OCI-M2 (cell line): Measurements from ENCODE around the gene LSR.
"Not testable (repeated sequence)": the region's sequence is repeated elsewhere in the genome, so short reads cannot be mapped to it uniquely, and the experiment has no call there.

ENCODE experiments used
- DNase-seq: peaks from one replicate; lab custom pipeline; 2025; ENCODE audit not compliant: unreplicated experiment; lab: John Stamatoyannopoulos, UW

Gene LSR

DNA sequence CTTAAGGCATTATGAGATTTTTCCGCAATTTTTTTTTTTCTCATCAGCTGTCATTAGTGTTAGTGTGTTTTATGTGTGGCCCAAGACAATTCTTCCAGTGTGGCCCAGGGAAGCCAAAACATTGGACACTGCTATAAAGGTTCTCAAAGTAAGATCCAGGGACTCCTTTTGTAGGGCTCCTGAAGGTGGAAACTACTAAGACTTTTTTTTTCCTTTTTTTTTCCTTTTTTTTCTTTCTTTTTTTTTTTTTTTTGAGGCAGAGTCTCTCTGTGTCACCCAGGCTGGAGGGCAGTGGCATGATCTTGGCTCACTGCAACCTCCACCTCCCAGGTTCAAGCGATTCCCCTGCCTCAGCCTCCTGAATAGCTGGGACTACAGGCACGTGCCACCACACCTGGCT lies 36.7 kb downstream of the LSR start:
- not testable (repeated sequence) for DNase-seq

DNA sequence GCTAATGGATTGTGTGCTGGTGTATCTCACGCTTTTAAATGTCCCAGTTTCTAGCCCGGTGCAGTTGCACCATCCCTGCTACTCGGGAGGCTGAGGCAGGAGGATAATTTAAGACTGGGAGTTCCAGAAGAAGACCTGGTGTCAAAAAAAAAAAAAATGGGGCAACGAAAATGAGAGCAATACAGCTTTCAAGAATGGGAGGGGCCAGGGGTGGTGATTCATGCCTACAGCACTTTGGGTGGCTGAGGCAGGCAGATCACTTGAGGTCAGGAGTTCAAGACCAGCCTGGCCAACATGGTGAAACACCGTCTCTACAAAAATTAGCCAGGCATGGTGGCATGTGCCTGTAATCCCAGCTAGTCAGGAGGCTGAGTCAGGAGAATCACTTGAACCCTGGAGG lies 37.3 kb downstream of the LSR start:
- DNase-seq, result not testable (repeated sequence)

DNA sequence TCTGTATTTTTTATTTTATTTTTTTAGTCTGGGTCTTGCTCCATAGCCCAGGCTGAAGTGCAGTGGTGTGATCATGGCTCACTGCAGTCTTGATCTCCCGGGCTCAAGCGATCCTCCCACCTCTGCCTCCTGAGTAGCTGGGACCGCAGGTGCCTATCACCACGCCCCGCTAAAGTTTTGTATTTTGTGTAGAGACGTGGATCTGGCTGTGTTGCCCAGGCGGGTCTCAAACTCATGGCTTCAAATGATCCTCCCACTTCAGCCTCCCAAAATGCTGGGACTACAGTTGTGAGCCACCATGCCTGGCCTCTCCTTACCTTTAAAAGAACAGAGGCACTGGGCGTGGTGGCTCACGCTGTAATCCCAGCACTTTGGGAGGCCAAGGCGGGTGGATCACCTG lies 38.9 kb downstream of the LSR start:
- no peak for DNase-seq

DNA sequence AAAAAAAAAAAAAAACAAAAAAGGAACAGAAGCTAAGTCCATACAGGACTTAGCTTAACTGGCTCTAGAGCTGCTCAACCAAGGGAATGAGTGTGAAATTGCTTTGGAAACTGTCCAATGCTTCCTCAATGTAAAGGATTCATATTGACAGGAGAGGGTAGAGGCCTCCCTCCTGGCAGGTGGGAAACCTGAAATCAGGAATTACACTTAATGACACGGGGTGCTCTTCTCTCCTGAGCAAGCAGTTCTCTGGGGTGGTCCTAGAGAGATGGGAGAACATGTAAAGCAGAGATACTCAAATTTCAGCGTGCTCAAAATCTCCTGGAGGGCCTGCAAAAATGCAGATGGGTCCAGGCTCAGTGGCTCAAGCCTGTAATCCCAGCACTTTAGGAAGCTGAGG lies 39.5 kb downstream of the LSR start:
- DNase-seq, result no peak

DNA sequence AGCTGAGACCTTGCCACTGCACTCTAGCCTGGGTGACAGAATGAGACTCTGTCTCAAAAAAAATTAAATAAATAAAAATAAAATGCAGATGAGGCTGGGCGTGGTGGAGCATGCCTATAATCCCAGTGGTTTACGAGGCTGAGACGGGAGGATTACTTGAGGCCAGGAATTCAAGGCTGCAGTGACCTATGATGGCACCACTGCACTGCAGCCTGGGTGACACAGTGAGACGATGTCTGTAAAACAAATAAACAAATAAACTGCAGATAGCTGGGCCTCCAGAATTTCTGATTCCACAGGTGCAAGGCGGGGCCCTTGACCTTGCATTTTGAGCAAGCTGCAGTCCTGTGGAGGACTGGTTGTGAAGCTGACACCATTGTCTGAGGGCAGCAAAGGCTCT lies 40.1 kb downstream of the LSR start:
- DNase-seq, result no peak

DNA sequence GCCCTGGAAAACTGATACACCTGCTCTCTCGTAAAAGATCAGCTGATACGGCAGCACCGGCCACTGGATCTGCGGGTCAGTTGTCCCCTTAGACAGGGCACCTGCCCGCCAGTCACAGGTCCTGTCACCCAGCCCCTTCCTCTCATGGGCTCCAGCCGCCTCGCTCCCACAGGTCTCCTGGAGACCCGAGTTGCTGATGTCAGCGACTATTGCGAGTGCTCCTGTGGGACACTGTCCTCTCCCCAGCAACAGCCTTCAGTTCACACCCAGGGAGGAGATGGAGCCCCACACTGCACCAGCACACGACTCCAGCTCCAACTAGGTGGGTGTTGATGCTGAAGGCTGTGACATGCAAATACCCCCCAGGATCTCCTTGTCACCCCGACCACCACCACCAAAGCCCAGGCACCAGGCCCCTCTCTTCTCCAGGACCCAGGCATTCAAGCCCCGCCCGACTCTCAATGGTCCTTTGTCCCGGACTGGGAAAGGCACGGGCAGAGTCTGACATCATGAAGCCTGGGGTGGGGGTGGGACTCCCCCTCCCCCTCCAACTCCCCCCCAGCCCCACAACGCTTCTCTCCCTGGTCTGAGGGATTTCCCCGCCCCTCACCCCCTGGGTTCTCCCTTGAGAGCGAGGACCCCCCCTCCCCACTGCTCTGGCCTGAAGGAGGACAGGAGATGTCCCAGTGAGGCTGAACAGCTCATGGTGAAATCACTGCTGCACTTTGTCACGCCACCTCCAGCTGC lies 41.8 kb downstream of the LSR start:
- no peak for DNase-seq

DNA sequence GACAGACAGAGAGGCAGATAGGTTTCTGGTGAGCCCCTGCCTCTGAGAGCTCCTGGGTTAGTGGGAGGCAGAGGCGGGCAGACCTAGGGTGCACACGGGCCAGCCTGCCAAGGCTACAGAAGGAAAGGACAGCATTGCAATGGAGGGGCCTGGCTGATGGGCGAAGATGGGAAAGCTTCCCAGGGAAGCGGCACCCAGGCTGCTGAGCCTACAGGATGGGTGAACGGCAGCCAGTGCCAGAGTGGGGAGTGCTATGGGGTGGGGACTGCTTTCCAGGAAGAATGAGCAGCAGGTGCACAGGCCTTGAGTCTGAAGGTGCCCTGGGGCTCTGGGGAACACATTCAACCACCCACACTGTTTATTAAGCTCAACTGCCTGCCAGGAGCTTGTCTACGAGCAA lies 42.5 kb downstream of the LSR start:
- DNase-seq, result no peak

DNA sequence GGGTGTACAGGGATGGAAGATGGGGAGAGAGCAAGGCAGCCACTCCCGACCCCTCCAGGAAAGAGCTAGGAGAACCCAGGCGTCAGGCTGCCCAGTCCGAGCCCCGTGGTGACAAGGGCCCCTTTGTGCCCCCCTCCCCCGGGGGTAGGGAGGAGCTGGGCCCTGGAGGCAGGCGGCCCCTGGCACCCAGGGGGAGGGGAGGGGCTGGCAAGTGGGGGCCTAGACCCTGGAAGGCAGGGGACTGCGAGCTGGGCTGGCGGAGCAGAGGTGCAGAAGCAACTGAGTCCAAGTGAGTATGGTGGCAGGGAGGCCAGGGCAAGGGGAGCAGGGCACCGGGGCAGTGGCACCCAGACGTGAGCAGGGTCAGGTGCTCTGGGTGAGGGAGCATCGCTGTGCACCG lies 43.1 kb downstream of the LSR start, which contains the start of gene MAG:
MAG (plus strand) TSS at position 246 of the 400 bp plus-strand sequence. CDS start 3,248 bp downstream, outside the sequence.
- no peak for DNase-seq

DNA sequence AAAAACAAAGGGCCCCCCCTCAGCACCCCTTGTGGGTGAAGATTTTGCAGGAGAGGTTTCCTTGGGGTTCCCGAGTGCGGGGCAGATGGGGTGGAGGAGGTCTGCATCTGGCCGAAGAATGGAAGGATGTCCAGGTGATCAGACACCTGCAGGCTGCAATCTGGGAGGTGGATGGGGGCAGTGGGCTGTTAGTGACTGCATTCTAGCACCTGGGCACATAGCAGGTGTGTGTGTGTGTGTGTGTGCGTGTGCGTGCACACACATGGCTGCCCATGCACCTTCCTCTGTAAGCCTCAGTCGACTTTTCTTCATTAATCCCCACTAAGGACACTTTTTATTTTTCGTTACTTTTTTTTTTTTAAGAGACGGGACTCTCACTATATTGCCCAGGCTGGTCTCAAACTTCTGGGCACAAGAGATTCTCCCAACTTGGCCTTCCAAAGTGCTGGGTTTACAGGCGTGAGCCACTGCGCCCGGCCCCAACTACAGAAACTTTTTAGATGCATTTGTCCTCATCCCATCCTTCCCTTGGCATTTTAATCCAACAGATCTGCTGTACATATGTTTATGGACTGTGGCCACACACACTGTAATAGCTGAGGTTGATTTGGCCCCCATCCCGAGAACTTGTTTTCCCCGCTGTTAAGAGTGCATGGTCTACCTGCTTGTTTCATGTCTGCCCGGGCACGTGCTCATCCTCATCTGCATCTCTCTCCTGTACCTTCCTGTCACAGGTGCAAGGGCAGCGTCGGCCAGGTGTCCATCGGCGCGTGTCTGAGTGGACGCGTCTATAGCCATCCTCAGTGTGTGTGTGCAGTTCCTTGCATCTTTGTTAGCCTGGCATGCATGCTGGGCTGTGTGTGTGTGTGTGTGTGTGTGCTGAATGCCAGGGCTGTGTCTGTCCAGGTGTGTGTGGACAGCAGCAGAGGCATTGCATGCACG lies 43.9 kb downstream of the LSR start:
- no peak for DNase-seq

DNA sequence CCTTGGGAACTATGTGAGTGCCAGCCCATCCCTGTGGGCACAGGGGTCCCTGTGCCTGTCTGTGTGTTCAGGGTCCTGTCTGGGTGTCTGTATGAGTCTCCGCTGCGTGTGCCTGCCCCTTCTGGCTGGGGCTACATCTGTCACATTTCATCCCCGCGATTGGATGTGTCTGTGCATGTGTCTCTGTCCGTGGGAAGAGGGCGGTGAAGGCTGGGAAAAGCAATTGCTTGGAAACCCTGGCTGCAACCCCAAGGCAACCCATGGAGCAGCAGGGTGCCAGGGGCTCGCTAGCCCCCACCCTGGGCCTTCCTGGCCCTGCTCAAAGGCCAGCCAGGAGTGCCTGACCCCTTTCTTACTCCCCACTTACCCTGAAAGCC lies 44.5 kb downstream of the LSR start:
- DNase-seq, result no peak

DNA sequence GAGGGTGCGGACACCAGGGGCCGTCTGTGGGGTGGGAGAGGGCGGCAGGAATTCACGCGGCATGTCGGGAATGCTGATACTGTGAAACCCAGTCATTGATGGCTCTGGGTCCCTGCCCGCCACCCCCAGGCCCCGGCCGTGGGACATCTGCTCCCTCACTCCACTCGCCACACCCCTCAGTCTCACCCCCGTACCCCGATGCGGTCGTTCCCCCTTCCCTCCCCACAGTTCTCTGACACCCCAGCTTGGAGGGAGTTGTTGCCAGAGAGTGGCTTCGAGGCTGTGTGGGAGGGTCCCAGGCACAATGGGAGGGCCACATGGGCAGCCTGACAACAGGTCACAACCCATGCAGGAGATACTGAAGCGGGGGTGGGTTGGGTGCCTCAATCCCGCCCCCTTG lies 45.0 kb downstream of the LSR start:
- DNase-seq, result no peak

DNA sequence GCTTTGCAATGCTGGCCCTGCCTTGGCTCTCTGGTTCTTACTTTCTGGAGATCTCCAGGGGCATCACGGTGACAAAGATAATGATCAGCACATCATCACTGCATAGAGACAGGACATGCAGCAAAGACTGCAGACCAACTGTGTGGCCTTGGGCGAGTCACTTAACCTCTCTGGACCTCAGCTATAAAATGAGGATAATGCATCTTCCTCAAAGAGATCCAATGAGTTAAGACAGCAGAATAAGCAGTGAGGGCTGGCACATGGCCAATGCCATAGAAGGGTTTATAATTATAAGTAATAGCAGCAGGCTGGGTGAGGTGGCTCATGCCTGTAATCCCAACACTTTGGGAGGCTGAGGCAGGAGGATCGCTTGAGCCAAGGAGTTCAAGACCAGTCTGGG lies 45.5 kb downstream of the LSR start:
- DNase-seq, result no peak

DNA sequence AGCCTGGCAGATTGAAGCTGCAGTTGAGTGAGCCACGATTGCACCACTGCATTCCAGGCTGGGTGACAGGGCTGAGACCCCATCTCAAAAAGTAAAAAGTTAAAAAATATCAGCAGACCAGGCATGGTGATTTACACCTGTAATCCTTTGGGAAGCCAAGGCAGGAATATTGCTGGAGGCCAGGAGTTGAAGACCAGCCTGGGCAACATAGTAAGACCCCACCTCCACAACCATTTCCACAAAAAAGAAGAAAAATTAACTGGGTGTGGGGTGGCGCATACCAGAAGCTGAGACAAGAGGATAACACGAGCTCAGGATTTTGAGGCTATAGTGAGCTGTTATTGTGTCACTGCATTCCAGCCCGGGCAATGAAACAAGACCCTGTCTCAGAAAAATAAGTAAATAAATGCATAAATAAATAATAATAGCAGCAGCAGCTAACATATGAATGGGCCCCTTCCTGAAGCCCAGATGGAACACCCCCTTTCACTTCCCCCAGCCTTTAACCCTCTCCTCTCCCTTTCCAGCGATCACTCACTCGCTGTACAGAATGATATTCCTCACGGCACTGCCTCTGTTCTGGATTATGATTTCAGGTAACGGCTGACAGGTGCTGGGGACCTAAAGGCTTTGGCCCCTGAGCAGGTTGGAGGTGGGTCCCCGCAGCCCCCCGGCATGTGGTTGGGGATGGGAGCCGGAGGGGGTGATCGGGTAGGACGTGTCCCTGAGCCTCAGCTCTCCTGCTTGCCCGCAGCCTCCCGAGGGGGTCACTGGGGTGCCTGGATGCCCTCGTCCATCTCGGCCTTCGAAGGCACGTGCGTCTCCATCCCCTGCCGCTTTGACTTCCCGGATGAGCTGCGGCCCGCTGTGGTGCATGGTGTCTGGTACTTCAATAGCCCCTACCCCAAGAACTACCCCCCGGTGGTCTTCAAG lies 46.3 kb downstream of the LSR start:
- DNase-seq, result no peak

DNA sequence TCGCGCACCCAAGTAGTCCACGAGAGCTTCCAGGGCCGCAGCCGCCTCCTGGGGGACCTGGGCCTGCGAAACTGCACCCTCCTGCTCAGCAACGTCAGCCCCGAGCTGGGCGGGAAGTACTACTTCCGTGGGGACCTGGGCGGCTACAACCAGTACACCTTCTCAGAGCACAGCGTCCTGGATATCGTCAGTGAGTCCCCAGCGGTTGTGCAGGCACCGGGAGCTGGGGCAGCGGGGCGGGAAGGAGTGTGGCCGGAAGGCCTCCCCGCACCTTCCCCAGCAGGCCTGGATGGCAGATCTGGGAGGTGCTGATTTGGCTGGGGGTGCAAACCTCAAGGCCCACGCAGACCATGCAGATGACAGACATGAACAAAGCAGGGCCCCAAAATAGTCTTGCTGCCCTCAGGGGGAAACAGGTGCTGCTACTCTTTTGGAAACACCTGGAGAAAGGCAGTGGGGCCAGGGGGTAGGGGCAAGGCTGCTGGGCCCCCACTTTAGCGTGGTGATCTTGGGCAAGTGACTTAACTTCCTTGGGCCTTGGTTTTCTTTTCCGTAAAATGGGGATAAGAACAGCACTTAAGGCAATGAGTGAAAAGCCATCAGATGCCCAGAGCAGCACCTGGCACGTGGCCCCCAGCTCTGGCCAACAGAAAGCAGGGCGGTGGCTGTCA lies 47.1 kb downstream of the LSR start:
- DNase-seq, result no peak

DNA sequence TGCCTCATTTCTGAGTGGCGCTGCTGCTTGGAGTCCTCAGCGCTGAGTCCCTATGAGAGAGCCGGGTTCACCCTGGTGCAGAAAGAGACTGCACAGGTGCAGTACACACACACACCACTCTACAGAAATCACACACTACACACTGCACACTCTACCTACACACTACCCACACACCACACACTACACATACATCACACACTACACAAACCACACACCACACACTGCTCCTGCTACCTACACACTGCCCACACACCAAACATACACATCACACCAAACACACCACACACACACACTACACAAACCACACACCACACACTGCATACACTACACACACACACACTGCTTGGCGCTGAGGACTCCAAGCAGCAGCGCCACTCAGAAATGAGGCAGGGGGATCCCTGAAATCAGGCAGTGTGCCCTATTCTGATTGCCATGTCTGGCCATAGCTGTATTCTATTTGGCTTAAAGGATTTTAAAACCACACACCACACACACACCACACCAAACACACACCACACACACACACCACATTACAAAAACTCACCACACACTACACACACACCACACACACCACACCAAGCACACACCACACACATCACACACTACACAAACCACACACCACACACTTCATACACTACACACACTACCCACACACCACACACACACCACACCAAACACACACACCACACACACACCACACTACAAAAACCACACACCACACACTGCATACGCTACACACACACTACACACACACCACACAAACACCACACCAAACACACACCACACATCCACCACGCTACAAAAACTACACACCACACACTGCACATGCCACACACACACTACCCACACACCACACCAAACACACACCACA lies 48.1 kb downstream of the LSR start:
- DNase-seq, result no peak

DNA sequence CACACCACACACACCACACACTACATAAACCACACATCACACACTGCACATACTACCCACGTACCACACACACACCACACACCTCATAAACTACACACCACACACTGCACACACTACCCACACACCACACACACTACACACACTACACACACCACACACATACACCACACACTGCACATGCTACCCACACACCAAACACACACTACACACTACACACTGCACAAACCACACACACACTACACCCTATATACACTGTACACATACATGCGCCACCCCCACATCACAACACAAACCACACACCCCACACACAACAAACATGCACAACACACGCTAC lies 48.7 kb downstream of the LSR start:
- no peak for DNase-seq

DNA sequence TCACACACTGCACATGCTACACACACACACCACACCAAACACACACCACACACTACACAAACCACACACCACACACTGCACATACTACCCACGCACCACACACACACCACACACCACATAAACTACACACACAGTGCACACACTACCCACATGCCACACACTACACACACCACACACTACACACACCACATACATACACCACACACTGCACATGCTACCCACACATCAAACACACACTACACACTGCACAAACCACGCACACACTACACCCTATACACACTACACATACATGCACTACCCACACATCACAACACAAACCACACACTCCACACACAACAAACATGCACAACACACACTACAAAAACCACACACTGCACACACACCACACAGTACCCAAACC lies 49.1 kb downstream of the LSR start:
- DNase-seq, result no peak

DNA sequence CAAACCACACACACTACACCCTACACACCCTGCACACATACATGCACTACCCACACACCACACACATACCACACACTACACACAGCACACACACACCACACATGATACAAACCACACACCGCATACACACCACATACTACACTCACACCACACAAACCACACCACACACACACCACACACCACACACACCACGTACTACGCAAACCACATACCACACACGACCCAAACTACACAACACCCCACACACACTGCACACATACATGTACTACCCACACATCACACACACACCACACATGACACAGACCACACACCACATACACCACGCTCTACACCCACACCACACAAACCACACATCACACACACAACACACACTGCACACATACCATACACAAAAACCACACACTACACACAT lies 49.8 kb downstream of the LSR start:
- no peak for DNase-seq

DNA sequence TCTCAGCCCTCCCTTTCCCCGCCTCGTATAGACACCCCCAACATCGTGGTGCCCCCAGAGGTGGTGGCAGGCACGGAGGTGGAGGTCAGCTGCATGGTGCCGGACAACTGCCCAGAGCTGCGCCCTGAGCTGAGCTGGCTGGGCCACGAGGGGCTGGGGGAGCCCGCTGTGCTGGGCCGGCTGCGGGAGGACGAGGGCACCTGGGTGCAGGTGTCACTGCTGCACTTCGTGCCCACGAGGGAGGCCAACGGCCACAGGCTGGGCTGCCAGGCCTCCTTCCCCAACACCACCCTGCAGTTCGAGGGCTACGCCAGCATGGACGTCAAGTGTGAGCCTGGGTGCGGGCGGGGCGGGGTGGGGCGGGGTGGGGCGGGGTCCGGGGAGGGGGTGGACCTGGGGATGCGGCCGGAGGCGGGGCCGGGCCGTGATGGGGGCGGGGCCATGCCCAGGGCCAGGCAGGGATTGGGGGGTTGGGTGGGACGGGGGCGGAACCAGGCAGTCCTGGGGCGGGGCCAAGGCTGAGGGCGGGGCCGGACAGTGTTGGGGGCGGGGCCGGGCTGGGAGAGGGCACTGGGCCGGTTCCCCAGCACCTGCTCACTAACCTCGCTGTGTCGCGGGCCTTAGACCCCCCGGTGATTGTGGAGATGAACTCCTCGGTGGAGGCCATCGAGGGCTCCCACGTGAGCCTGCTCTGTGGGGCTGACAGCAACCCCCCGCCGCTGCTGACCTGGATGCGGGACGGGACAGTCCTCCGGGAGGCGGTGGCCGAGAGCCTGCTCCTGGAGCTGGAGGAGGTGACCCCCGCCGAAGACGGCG lies 50.9 kb downstream of the LSR start:
- no peak for DNase-seq
